GM12878 (cell line): ENCODE measurements around the gene NMT1. TPM values are rescaled to one million over a fixed set of nuclear protein-coding genes. Genes with fewer than 3 reads are reported as not detected.

Experiments
- ATAC-seq: fragments of 200-7000 bp; cut with Tn5 transposase; 3 replicates; pipeline ENCODE4 v1.9.1; 2020; ENCODE audit warnings: mild to moderate bottlenecking, moderate library complexity
- BruUV-seq: library from RNA; stranded (reverse); fragments of 400-500 nt; replicated peaks from 2 replicates; lab custom pipeline; 2021; lab: Mats Ljungman, UMichigan
- CTCF ChIA-PET: fragments of 300-600 bp; sonication (Branson Sonifier 250); formaldehyde crosslinking; extraction: SDS; loops from one replicate; lab custom pipeline; 2021; ENCODE audit warnings: inconsistent platforms; lab: Yijun Ruan, JAX
- POLR2A ChIA-PET: fragments of 350-600 bp; formaldehyde crosslinking; extraction: SDS; loops from one replicate; lab custom pipeline; 2021; ENCODE audit warnings: inconsistent platforms; lab: Charles Lee
- RAD21 ChIA-PET: fragments of 300-600 bp; sonication (Branson Sonifier 250); formaldehyde crosslinking; loops from one replicate; lab custom pipeline; 2023; ENCODE audit warnings: antibody characterized with exemption; ENCODE audit not compliant: unreplicated experiment; lab: Charles Lee
- SMC1A ChIA-PET: fragments of 300-600 bp; sonication (Branson Sonifier 250); formaldehyde crosslinking; loops from one replicate; lab custom pipeline; 2023; ENCODE audit not compliant: unreplicated experiment, uncharacterized antibody; lab: Charles Lee
- DNase-seq: peaks from one replicate; pipeline ENCODE4 v3.0.0-alpha.2; 2011; ENCODE audit warnings: low read depth, low spot score
- FAIRE-seq: peaks from 3 replicates; lab custom pipeline; 2011; peaks lifted over from hg19 to GRCh38; lab: Jason Lieb, UNC
- H2AFZ ChIP-seq: 2 replicates; pipeline ENCODE4 v1.6.0; 2011; ENCODE audit warnings: low read depth, low read length, control low read depth; ENCODE audit not compliant: control insufficient read depth
- H3K27ac ChIP-seq: 2 replicates; pipeline ENCODE4 v1.5.1; 2011; ENCODE audit warnings: control low read depth; ENCODE audit not compliant: control insufficient read depth, insufficient read depth
- H3K27me3 ChIP-seq, 2 experiments: replicated peaks in 1 of 2; 2 replicates each; pipeline versions ENCODE4 v1.6.0 to v1.6.1; 2011; ENCODE audit warnings: low read length in 1 of 2; ENCODE audit not compliant: control insufficient read depth in 2 of 2, insufficient read depth in 2 of 2
- H3K36me3 ChIP-seq, 2 experiments: 2 replicates each; pipeline ENCODE4 v1.5.1; 2011; ENCODE audit warnings: low read length in 1 of 2; ENCODE audit not compliant: control insufficient read depth in 2 of 2, insufficient read depth in 2 of 2
- H3K4me1 ChIP-seq: 2 replicates; pipeline ENCODE4 v1.6.1; 2011; ENCODE audit warnings: mild to moderate bottlenecking, low read length, moderate library complexity, mixed read lengths; ENCODE audit not compliant: control insufficient read depth, insufficient read depth
- H3K4me2 ChIP-seq: 2 replicates; pipeline ENCODE4 v1.6.0; 2011; ENCODE audit warnings: control low read depth; ENCODE audit not compliant: control insufficient read depth, insufficient read depth
- H3K4me3 ChIP-seq: fragments of 200-600 bp; sonication (generic); 2 replicates; pipeline ENCODE4 v1.5.1; 2016
- H3K79me2 ChIP-seq: 2 replicates; pipeline ENCODE4 v1.6.0; 2011; ENCODE audit warnings: low read length; ENCODE audit not compliant: control insufficient read depth, insufficient read depth
- H3K9ac ChIP-seq: 2 replicates; pipeline ENCODE4 v1.8.0; 2011; ENCODE audit warnings: low read length, control low read depth, mixed read lengths; ENCODE audit not compliant: control insufficient read depth, insufficient read depth
- H3K9me3 ChIP-seq: replicated peaks from 3 replicates; pipeline ENCODE4 v1.5.1; 2011; ENCODE audit warnings: mild to moderate bottlenecking, low read length; ENCODE audit not compliant: control insufficient read depth, insufficient read depth
- H4K20me1 ChIP-seq: 2 replicates; pipeline ENCODE4 v1.6.0; 2011; ENCODE audit not compliant: control insufficient read depth, insufficient read depth
- ATF2 ChIP-seq: IDR thresholded peaks from 2 replicates; pipeline ENCODE4 v1.6.1; 2012; ENCODE audit warnings: low read length, inconsistent platforms
- CBFB ChIP-seq: IDR thresholded peaks from 2 replicates; pipeline ENCODE4 v1.6.1; 2016; ENCODE audit warnings: antibody characterized with exemption, low read depth
- CBX3 ChIP-seq: fragments of 200-600 bp; sonication (generic); IDR thresholded peaks from 2 replicates; pipeline ENCODE4 v1.6.1; 2016; ENCODE audit warnings: low read depth, borderline replicate concordance
- EED ChIP-seq: sonication (generic); IDR thresholded peaks from 2 replicates; pipeline ENCODE4 v1.6.1; 2016; ENCODE audit warnings: antibody characterized with exemption, low read depth
- EGR1 ChIP-seq, 2 experiments: IDR thresholded peaks; 1 replicate in 1 of 2; 2 replicates in 1 of 2; pipeline ENCODE4 v1.6.1; 2011 to 2012; ENCODE audit warnings: low read depth in 2 of 2, low read length in 2 of 2, borderline replicate concordance in 1 of 2, mild to moderate bottlenecking in 1 of 2, moderate library complexity in 1 of 2
- GATAD2B ChIP-seq: fragments of 450-650 bp; conservative IDR thresholded peaks from 2 replicates; pipeline ENCODE4 v1.6.1; 2017; ENCODE audit warnings: low read depth, mild to moderate bottlenecking, moderate library complexity
- KAT2A ChIP-seq: conservative IDR thresholded peaks from 2 replicates; pipeline ENCODE4 v1.6.1; 2011; ENCODE audit warnings: low read depth, low read length; ENCODE audit not compliant: control insufficient read depth
- LARP7 ChIP-seq: fragments of 450-650 bp; IDR thresholded peaks from 2 replicates; pipeline ENCODE4 v1.6.1; 2017; ENCODE audit warnings: mild to moderate bottlenecking
- NFIC ChIP-seq: IDR thresholded peaks from 2 replicates; pipeline ENCODE4 v1.6.1; 2012; ENCODE audit warnings: low read depth, mild to moderate bottlenecking, inconsistent platforms, low read length, moderate library complexity
- POLR2AphosphoS2 ChIP-seq: IDR thresholded peaks from 2 replicates; pipeline ENCODE4 v1.6.1; 2011; ENCODE audit warnings: low read depth, mild to moderate bottlenecking, low read length, improper control_type of control experiment, moderate library complexity
- SMAD1 ChIP-seq: fragments of 450-650 bp; IDR thresholded peaks from 2 replicates; pipeline ENCODE4 v1.6.1; 2018; ENCODE audit warnings: mild to moderate bottlenecking, low read depth; ENCODE audit not compliant: partially characterized antibody
- SMARCA5 ChIP-seq: fragments of 450-650 bp; IDR thresholded peaks from 2 replicates; pipeline ENCODE4 v1.6.1; 2017; ENCODE audit warnings: mild to moderate bottlenecking
- STAT3 ChIP-seq: IDR thresholded peaks from 2 replicates; pipeline ENCODE4 v1.6.1; 2011; ENCODE audit warnings: low read depth, low read length, improper control_type of control experiment
- TCF12 ChIP-seq: IDR thresholded peaks from 2 replicates; pipeline ENCODE4 v1.6.1; 2011; ENCODE audit warnings: low read depth, mild to moderate bottlenecking, low read length
- TCF7 ChIP-seq: IDR thresholded peaks from 2 replicates; pipeline ENCODE4 v1.6.1; 2014; ENCODE audit warnings: antibody characterized with exemption, borderline replicate concordance
- WGBS: methylation state at CpG from one replicate; pipeline ENCODE4 v1.1.6; 2016; ENCODE audit warnings: low lambda C conversion rate; ENCODE audit not compliant: insufficient replicate concordance, insufficient coverage; ENCODE audit errors: missing lambda C conversion rate; 5-methylcytosine and 5-hydroxymethylcytosine counted together
- in situ Hi-C: fragments of 300-500 bp; cut with MboI; formaldehyde crosslinking; loops from 9 replicates; pipeline ENCODE4 v1.14.3; 2018; ENCODE audit warnings: mixed read lengths
- intact Hi-C: fragments of 100-400 bp; cut with micrococcal nuclease; formaldehyde crosslinking; loops from one replicate; pipeline ENCODE4 v1.14.2; 2022; ENCODE audit not compliant: unreplicated experiment
- polyA plus RNA-seq, 11 experiments: library from polyadenylated mRNA; depleted of rRNA in 4 of 11; unstranded in 6 of 11; stranded (reverse) in 5 of 11; fragments of >200 nt; fragmentation: Nextera tagmentation in 4 of 11; fragmentation: Illumina TruSeq in 1 of 11; extraction: Ambion mirVana in 4 of 11; extraction: Trizol in 1 of 11; gene quantifications; 1 replicate in 1 of 11; 2 replicates in 10 of 11; pipeline versions ENCODE4 v1.2.1 to v1.2.3, GENCODE V29; 2011 to 2016; ENCODE audit warnings: inconsistent platforms in 2 of 11, missing spikeins in 2 of 11, low read depth in 1 of 11
- total RNA-seq, 4 experiments: library from RNA; depleted of rRNA in 3 of 4; stranded (reverse); fragments of >200 nt in 3 of 4; fragmentation: Illumina TruSeq in 1 of 4; extraction: Trizol in 1 of 4; gene quantifications; 2 replicates each; pipeline versions ENCODE4 v1.2.1 to v1.2.3, GENCODE V29; 2013 to 2021

NMT1 gene
- total and polyA plus RNA-seq, 10 of the 15 experiments (the other 5 are each of a cell fraction or from before 2014, with no cell fraction given), result 96.7 to 395 (median 222) TPM

GRCh38 chr17:45115015-45115625, 54.0 kb downstream of the NMT1 start:
- Histone ChIP-seq H3K27me3 (no peaks in the 10 kb centered on the region), H3K4me3 (no peak overlapping the region), H3K9me3 (no peaks in the 10 kb centered on the region), H3K79me2 (no peaks in the 10 kb centered on the region), H3K36me3 (no peaks in the 10 kb centered on the region), H3K4me2 (no peak overlapping the region), H3K4me1 (peaks cover 11% of the 10 kb centered on the region; the same call in 1 of the 2 replicates), H2AFZ (no peak overlapping the region), H4K20me1 (no peaks in the 10 kb centered on the region), H3K9ac (no peak overlapping the region), H3K27ac (no peak overlapping the region)
- 55% methylated on average over 14 of the region's 26 CpGs for WGBS
- DNase-seq (no peak), ATAC-seq (no peak), FAIRE-seq (no peak)
- ChIA-PET POLR2A (no interaction called here), CTCF (interaction anchor here (0.6 to 1.5 kb wide), 2 partner anchors 19 to 336 kb away, joined by 3 to 4 read pairs; no protein-coding TSS in a partner anchor), SMC1A (no interaction called here), RAD21 (no interaction called here)
- no peak for TF ChIP-seq CBFB
- TF ChIP-seq SMARCA5, result no peak
- no peak for TF ChIP-seq STAT3
- no peak for TF ChIP-seq EED
- no peak for TF ChIP-seq KAT2A
- TF ChIP-seq EGR1 (IDR thresholded peaks at IDR 0.05; ENCODE audit: borderline replicate concordance in 1 of 2, low read depth in 2 of 2, low read length in 2 of 2), result no peak
- no peak for TF ChIP-seq ATF2
- TF ChIP-seq SMAD1, result no peak
- TF ChIP-seq NFIC, result no peak
- TF ChIP-seq POLR2AphosphoS2, result no peak
- TF ChIP-seq TCF7, result no peak
- TF ChIP-seq GATAD2B, result no peak
- no peak for TF ChIP-seq TCF12
- TF ChIP-seq CBX3, result no peak
- no peak for TF ChIP-seq LARP7
- in situ Hi-C loops, result no loop called here
- BruUV-seq, result no TSS peak
- intact Hi-C loops, result no loop called here
